DOHH2 (cell line): ENCODE data around the gene ARNT2.

Experiments used
- EZH2phosphoT487 ChIP-seq: fragments of 200-600 bp; sonication (generic); IDR thresholded peaks from 2 replicates; pipeline ENCODE4 v1.6.1; 2017; ENCODE audit warnings: borderline replicate concordance, mild to moderate bottlenecking, antibody characterized with exemption, low read length, moderate library complexity, mixed read lengths
- TF ChIP-seq, protein P1 (sequence below): fragments of 200-600 bp; sonication (generic); IDR thresholded peaks from one replicate; pipeline ENCODE4 v1.5.1; 2014; ENCODE audit warnings: antibody characterized with exemption, mild to moderate bottlenecking, low read depth, low read length; ENCODE audit not compliant: poor library complexity, severe bottlenecking

- no peak for TF ChIP-seq EZH2phosphoT487
- TF ChIP-seq, protein P1, sequence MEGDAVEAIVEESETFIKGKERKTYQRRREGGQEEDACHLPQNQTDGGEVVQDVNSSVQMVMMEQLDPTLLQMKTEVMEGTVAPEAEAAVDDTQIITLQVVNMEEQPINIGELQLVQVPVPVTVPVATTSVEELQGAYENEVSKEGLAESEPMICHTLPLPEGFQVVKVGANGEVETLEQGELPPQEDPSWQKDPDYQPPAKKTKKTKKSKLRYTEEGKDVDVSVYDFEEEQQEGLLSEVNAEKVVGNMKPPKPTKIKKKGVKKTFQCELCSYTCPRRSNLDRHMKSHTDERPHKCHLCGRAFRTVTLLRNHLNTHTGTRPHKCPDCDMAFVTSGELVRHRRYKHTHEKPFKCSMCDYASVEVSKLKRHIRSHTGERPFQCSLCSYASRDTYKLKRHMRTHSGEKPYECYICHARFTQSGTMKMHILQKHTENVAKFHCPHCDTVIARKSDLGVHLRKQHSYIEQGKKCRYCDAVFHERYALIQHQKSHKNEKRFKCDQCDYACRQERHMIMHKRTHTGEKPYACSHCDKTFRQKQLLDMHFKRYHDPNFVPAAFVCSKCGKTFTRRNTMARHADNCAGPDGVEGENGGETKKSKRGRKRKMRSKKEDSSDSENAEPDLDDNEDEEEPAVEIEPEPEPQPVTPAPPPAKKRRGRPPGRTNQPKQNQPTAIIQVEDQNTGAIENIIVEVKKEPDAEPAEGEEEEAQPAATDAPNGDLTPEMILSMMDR, result no peak
Observed at GRCh38 chr15:80459818-80460217, 55.6 kb downstream of the ARNT2 start.
